WTC11 (cell line): ENCODE measurements around the gene ELN. TPM values are rescaled to one million over a fixed set of nuclear protein-coding genes. Genes with fewer than 3 reads are reported as not detected.
A peak's percentile ranks its signal among the peaks of the same experiment; 100 is the strongest.

Source experiments
- ATAC-seq: fragments of 200-7000 bp; cut with Tn5 transposase; 2 replicates; pipeline ENCODE4 v1.10.0; 2021; ENCODE audit warnings: mild to moderate bottlenecking, moderate library complexity
- CTCF ChIA-PET: fragments of 300-600 bp; sonication (Branson Sonifier 250); formaldehyde crosslinking; loops from one replicate; lab custom pipeline; 2021; ENCODE audit warnings: antibody characterized with exemption; lab: Charles Lee
- POLR2A ChIA-PET: fragments of 350-600 bp; sonication (Branson Sonifier 250); formaldehyde crosslinking; loops from one replicate; lab custom pipeline; 2021; ENCODE audit warnings: antibody characterized with exemption; lab: Charles Lee
- DNase-seq: peaks from one replicate; pipeline ENCODE4 v3.0.0; 2021; ENCODE audit warnings: low spot score
- H3K27ac Mint-ChIP-seq: 2 replicates; pipeline ENCODE4 v1.8.0; 2021; ENCODE audit warnings: mixed read lengths
- H3K27me3 Mint-ChIP-seq: 2 replicates; pipeline ENCODE4 v1.8.0; 2021; ENCODE audit warnings: low read depth, mild to moderate bottlenecking, moderate library complexity, mixed read lengths
- H3K36me3 Mint-ChIP-seq: 2 replicates; pipeline ENCODE4 v1.8.0; 2021; ENCODE audit warnings: mixed read lengths
- H3K4me1 Mint-ChIP-seq: 2 replicates; pipeline ENCODE4 v1.8.0; 2022; ENCODE audit warnings: mixed read lengths
- H3K4me3 Mint-ChIP-seq: 2 replicates; pipeline ENCODE4 v1.8.0; 2021; ENCODE audit warnings: mild to moderate bottlenecking, moderate library complexity, mixed read lengths
- H3K9me3 Mint-ChIP-seq: 2 replicates; pipeline ENCODE4 v1.8.0; 2021; ENCODE audit warnings: mixed read lengths
- CBFB ChIP-seq: sonication (generic); formaldehyde crosslinking; IDR thresholded peaks from 2 replicates; pipeline ENCODE4 v1.8.1; 2022; ENCODE audit warnings: mild to moderate bottlenecking, low read depth, missing genetic modification reagents
- E2F1 ChIP-seq: sonication (generic); formaldehyde crosslinking; IDR thresholded peaks from 2 replicates; pipeline ENCODE4 v1.8.0; 2022; ENCODE audit warnings: mild to moderate bottlenecking, missing genetic modification reagents
- ELF4 ChIP-seq: sonication (generic); formaldehyde crosslinking; IDR thresholded peaks from 2 replicates; pipeline ENCODE4 v1.8.1; 2022; ENCODE audit warnings: low read depth, mild to moderate bottlenecking, moderate library complexity, missing genetic modification reagents
- ERG ChIP-seq: fragments of 250-450 bp; sonication (Bioruptor Pico); IDR thresholded peaks from 2 replicates; pipeline ENCODE4 v1.8.0; 2021; ENCODE audit warnings: mild to moderate bottlenecking
- ESRRA ChIP-seq: sonication (generic); formaldehyde crosslinking; IDR thresholded peaks from 2 replicates; pipeline ENCODE4 v1.8.1; 2022; ENCODE audit warnings: mild to moderate bottlenecking, missing genetic modification reagents, borderline replicate concordance
- NFATC4 ChIP-seq: fragments of 250-450 bp; sonication (Bioruptor Pico); IDR thresholded peaks from 2 replicates; pipeline ENCODE4 v1.9.0; 2021; ENCODE audit warnings: mild to moderate bottlenecking
- ZNF423 ChIP-seq: fragments of 250-450 bp; sonication (Bioruptor Pico); IDR thresholded peaks from 2 replicates; pipeline ENCODE4 v2.1.2; 2022; ENCODE audit warnings: mild to moderate bottlenecking, moderate library complexity
- total RNA-seq: library from RNA; stranded (reverse); gene quantifications from 3 replicates; pipeline ENCODE4 v1.2.3, GENCODE V29; 2021
- TF ChIP-seq, protein P1 (sequence below): fragments of 200-600 bp; IDR thresholded peaks from 2 replicates; pipeline ENCODE4 v1.8.0; 2022; ENCODE audit warnings: antibody characterized with exemption
- TF ChIP-seq, protein P2 (sequence below): fragments of 250-450 bp; sonication (Bioruptor Pico); conservative IDR thresholded peaks from 2 replicates; pipeline ENCODE4 v1.9.0; 2021; ENCODE audit warnings: mild to moderate bottlenecking
- TF ChIP-seq, protein P3 (sequence below): sonication (generic); formaldehyde crosslinking; IDR thresholded peaks from 2 replicates; pipeline ENCODE4 v1.8.1; 2023; ENCODE audit warnings: mild to moderate bottlenecking, missing genetic modification reagents
- TF ChIP-seq, protein P4 (sequence below): sonication (generic); formaldehyde crosslinking; IDR thresholded peaks from 2 replicates; pipeline ENCODE4 v1.8.0; 2022; ENCODE audit warnings: missing genetic modification reagents
- TF ChIP-seq, protein P5 (sequence below): sonication (generic); formaldehyde crosslinking; IDR thresholded peaks from 2 replicates; pipeline ENCODE4 v1.8.0; 2023; ENCODE audit warnings: missing genetic modification reagents, mild to moderate bottlenecking, borderline replicate concordance
- TF ChIP-seq, protein P6 (sequence below): fragments of 250-450 bp; sonication (Bioruptor Pico); IDR thresholded peaks from 2 replicates; pipeline ENCODE4 v1.9.0; 2021; ENCODE audit warnings: mild to moderate bottlenecking

ELN gene
- total RNA-seq, 1 experiment from 2014 or later: 3.3 TPM

DNA sequence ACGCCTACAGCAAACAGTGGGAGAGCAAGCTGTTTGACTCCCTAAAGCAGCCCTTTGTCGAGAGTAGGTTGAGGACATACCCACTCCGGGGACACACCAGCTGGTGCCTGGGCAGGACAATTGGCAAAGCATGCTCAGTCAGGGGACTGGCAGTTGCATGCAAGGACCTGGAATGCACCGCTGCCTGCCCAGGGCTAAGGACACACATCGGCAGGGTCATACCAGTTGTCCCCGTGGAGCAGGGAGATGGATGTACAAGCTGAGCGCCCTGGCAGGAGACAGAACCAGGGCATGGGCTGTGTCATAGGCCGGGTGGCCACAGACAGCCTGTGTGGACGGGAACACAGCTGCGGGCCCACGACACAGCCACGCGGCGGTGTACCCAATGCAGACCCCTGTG is 18.3 kb upstream of the ELN start (continued):
- TF ChIP-seq, protein P1, sequence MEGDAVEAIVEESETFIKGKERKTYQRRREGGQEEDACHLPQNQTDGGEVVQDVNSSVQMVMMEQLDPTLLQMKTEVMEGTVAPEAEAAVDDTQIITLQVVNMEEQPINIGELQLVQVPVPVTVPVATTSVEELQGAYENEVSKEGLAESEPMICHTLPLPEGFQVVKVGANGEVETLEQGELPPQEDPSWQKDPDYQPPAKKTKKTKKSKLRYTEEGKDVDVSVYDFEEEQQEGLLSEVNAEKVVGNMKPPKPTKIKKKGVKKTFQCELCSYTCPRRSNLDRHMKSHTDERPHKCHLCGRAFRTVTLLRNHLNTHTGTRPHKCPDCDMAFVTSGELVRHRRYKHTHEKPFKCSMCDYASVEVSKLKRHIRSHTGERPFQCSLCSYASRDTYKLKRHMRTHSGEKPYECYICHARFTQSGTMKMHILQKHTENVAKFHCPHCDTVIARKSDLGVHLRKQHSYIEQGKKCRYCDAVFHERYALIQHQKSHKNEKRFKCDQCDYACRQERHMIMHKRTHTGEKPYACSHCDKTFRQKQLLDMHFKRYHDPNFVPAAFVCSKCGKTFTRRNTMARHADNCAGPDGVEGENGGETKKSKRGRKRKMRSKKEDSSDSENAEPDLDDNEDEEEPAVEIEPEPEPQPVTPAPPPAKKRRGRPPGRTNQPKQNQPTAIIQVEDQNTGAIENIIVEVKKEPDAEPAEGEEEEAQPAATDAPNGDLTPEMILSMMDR: no peak
- no peak for TF ChIP-seq ESRRA (CRISPR knock-in tag)
- no peak for TF ChIP-seq CBFB
- TF ChIP-seq, protein P2, sequence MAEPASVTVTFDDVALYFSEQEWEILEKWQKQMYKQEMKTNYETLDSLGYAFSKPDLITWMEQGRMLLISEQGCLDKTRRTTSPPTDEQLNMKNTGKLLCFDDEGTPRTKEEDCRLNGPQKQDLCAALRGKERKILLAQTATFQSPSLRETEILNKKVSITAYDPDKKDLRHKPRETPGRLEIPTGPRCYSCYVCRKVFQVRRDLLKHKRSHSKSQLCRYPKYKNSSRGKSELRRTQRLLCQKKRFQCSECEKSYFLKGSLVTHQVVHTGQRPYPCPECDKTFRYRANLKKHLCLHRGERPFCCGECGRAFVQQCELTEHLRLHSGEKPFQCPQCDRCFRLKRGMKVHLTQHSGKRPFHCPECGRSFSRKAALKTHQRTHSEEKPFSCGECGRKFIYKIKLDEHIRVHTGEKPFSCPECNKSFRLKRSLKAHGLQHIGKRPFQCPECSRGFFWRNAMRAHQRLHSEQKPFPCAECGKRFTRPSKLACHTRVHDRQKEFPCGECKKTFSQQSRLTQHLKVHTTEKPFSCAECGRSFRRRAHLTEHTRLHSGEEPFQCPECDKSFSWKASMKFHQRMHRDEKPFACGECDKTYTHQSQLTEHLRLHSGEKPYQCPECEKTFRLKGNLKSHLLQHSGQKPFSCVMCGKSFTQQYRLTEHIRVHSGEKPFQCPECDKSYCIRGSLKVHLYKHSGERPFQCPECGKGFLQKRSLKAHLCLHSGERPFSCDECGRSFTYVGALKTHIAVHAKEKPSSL (CRISPR knock-in tag): no peak
- TF ChIP-seq NFATC4 (CRISPR knock-in tag): no peak
- TF ChIP-seq, protein P3, sequence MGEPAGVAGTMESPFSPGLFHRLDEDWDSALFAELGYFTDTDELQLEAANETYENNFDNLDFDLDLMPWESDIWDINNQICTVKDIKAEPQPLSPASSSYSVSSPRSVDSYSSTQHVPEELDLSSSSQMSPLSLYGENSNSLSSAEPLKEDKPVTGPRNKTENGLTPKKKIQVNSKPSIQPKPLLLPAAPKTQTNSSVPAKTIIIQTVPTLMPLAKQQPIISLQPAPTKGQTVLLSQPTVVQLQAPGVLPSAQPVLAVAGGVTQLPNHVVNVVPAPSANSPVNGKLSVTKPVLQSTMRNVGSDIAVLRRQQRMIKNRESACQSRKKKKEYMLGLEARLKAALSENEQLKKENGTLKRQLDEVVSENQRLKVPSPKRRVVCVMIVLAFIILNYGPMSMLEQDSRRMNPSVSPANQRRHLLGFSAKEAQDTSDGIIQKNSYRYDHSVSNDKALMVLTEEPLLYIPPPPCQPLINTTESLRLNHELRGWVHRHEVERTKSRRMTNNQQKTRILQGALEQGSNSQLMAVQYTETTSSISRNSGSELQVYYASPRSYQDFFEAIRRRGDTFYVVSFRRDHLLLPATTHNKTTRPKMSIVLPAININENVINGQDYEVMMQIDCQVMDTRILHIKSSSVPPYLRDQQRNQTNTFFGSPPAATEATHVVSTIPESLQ (CRISPR knock-in tag): no peak
- no peak for TF ChIP-seq ERG (CRISPR knock-in tag)

GRCh38 chr7:74010407-74010806 is 17.6 kb upstream of the ELN start:
- no peak for TF ChIP-seq E2F1 (CRISPR knock-in tag)
- TF ChIP-seq, protein P4, sequence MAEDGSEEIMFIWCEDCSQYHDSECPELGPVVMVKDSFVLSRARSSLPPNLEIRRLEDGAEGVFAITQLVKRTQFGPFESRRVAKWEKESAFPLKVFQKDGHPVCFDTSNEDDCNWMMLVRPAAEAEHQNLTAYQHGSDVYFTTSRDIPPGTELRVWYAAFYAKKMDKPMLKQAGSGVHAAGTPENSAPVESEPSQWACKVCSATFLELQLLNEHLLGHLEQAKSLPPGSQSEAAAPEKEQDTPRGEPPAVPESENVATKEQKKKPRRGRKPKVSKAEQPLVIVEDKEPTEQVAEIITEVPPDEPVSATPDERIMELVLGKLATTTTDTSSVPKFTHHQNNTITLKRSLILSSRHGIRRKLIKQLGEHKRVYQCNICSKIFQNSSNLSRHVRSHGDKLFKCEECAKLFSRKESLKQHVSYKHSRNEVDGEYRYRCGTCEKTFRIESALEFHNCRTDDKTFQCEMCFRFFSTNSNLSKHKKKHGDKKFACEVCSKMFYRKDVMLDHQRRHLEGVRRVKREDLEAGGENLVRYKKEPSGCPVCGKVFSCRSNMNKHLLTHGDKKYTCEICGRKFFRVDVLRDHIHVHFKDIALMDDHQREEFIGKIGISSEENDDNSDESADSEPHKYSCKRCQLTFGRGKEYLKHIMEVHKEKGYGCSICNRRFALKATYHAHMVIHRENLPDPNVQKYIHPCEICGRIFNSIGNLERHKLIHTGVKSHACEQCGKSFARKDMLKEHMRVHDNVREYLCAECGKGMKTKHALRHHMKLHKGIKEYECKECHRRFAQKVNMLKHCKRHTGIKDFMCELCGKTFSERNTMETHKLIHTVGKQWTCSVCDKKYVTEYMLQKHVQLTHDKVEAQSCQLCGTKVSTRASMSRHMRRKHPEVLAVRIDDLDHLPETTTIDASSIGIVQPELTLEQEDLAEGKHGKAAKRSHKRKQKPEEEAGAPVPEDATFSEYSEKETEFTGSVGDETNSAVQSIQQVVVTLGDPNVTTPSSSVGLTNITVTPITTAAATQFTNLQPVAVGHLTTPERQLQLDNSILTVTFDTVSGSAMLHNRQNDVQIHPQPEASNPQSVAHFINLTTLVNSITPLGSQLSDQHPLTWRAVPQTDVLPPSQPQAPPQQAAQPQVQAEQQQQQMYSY: no peak
- TF ChIP-seq, protein P5, sequence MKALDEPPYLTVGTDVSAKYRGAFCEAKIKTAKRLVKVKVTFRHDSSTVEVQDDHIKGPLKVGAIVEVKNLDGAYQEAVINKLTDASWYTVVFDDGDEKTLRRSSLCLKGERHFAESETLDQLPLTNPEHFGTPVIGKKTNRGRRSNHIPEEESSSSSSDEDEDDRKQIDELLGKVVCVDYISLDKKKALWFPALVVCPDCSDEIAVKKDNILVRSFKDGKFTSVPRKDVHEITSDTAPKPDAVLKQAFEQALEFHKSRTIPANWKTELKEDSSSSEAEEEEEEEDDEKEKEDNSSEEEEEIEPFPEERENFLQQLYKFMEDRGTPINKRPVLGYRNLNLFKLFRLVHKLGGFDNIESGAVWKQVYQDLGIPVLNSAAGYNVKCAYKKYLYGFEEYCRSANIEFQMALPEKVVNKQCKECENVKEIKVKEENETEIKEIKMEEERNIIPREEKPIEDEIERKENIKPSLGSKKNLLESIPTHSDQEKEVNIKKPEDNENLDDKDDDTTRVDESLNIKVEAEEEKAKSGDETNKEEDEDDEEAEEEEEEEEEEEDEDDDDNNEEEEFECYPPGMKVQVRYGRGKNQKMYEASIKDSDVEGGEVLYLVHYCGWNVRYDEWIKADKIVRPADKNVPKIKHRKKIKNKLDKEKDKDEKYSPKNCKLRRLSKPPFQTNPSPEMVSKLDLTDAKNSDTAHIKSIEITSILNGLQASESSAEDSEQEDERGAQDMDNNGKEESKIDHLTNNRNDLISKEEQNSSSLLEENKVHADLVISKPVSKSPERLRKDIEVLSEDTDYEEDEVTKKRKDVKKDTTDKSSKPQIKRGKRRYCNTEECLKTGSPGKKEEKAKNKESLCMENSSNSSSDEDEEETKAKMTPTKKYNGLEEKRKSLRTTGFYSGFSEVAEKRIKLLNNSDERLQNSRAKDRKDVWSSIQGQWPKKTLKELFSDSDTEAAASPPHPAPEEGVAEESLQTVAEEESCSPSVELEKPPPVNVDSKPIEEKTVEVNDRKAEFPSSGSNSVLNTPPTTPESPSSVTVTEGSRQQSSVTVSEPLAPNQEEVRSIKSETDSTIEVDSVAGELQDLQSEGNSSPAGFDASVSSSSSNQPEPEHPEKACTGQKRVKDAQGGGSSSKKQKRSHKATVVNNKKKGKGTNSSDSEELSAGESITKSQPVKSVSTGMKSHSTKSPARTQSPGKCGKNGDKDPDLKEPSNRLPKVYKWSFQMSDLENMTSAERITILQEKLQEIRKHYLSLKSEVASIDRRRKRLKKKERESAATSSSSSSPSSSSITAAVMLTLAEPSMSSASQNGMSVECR (CRISPR knock-in tag): no peak
- TF ChIP-seq ELF4: no peak
- TF ChIP-seq, protein P6, sequence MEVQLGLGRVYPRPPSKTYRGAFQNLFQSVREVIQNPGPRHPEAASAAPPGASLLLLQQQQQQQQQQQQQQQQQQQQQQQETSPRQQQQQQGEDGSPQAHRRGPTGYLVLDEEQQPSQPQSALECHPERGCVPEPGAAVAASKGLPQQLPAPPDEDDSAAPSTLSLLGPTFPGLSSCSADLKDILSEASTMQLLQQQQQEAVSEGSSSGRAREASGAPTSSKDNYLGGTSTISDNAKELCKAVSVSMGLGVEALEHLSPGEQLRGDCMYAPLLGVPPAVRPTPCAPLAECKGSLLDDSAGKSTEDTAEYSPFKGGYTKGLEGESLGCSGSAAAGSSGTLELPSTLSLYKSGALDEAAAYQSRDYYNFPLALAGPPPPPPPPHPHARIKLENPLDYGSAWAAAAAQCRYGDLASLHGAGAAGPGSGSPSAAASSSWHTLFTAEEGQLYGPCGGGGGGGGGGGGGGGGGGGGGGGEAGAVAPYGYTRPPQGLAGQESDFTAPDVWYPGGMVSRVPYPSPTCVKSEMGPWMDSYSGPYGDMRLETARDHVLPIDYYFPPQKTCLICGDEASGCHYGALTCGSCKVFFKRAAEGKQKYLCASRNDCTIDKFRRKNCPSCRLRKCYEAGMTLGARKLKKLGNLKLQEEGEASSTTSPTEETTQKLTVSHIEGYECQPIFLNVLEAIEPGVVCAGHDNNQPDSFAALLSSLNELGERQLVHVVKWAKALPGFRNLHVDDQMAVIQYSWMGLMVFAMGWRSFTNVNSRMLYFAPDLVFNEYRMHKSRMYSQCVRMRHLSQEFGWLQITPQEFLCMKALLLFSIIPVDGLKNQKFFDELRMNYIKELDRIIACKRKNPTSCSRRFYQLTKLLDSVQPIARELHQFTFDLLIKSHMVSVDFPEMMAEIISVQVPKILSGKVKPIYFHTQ (CRISPR knock-in tag): no peak
- TF ChIP-seq NFATC4 (CRISPR knock-in tag): no peak
- no peak for TF ChIP-seq ZNF423 (CRISPR knock-in tag)
- no peaks in the 10 kb centered on the region for H3K9me3 Mint-ChIP-seq
- ATAC-seq: no peak
- H3K4me1 Mint-ChIP-seq: no peaks in the 10 kb centered on the region
- CTCF ChIA-PET: interaction anchor here (3.0 kb wide), 1 partner anchor 16 kb away, joined by 12 read pairs; no protein-coding TSS in a partner anchor
- H3K27ac Mint-ChIP-seq: 0 out of 2 replicates have a peak overlapping the region, but pooled peaks have one; percentile 60
- H3K36me3 Mint-ChIP-seq: no peaks in the 10 kb centered on the region
- DNase-seq: no peak
- no peak overlapping the region for H3K4me3 Mint-ChIP-seq
- POLR2A ChIA-PET: no interaction called here
- no peaks in the 10 kb centered on the region for H3K27me3 Mint-ChIP-seq
